Measurements from ENCODE around the gene CDH4.

- TF ChIP-seq POLR2A (IDR thresholded peaks at IDR 0.05), result no peak
- TF ChIP-seq, protein P1, sequence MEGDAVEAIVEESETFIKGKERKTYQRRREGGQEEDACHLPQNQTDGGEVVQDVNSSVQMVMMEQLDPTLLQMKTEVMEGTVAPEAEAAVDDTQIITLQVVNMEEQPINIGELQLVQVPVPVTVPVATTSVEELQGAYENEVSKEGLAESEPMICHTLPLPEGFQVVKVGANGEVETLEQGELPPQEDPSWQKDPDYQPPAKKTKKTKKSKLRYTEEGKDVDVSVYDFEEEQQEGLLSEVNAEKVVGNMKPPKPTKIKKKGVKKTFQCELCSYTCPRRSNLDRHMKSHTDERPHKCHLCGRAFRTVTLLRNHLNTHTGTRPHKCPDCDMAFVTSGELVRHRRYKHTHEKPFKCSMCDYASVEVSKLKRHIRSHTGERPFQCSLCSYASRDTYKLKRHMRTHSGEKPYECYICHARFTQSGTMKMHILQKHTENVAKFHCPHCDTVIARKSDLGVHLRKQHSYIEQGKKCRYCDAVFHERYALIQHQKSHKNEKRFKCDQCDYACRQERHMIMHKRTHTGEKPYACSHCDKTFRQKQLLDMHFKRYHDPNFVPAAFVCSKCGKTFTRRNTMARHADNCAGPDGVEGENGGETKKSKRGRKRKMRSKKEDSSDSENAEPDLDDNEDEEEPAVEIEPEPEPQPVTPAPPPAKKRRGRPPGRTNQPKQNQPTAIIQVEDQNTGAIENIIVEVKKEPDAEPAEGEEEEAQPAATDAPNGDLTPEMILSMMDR (IDR thresholded peaks at IDR 0.05), result no peak
Observed at GRCh38 chr20:61487997-61488371, 235.9 kb downstream of the CDH4 start.
